ENCODE measurements around the gene TMEM31.

Gene TMEM31, protein sequence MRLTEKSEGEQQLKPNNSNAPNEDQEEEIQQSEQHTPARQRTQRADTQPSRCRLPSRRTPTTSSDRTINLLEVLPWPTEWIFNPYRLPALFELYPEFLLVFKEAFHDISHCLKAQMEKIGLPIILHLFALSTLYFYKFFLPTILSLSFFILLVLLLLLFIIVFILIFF

DNA sequence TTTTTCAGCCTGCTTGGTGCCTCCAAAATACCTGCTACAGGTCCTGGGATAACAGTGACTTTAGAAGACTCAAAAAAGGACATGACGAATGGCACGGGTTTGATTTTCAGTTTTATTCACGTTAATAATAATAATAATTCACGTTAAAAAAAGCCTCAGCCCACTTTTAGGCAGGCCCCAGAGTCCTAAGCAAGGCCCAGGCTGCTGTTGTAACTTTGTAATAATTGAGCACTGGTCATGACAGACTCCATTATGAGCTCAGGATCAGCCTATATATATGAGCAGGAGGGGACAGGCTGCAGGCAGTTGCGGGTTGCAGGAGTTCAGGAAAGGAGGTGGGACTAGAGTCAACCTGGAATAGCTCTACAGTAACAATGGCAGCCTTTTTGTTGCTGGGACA, at the start of gene TMEM31:
Gene TMEM31 (plus strand): TSS at position 301 of the 400 bp plus-strand sequence. CDS start 1,350 bp downstream, outside the sequence.
- no peak for DNase-seq (ENCODE audit: low read depth)

DNA sequence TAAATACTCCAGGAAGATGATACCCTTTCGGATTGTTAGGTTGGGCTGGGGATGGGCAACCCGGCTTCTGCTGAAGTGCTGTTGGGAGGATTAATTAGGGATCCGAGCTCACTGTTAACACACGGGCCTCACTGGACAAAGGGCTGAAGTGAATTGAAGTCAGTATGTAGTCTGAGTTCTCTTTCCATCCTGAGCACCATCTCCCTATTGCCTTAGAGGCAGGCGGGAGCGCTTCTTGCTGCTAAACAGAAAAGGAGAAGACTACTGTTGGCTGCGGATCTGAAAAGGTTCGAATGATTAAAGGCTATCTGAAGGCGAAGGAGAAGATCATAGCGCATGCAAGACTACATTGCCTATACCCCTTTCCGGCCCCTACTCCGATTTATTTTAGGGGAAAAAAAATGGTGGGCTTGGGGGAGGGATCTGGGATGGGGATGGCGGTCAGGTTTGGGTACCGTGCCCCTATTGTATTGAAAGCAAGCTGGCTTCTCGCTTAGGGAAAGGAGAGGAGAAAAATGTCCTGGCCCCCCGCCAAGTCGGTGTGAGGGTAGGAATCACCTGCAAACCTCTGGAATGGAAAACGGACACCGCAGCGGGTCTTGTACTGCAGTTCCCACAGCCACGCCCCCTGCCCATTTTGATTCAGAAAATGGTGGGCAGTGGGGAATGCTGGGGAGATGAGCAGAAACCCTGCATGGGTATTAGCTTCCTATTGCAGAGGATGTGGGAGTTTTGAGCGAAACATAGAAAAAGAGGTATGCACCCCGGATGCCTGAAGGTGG, 46.5 kb upstream of the TMEM31 start:
- DNase-seq (ENCODE audit: low read depth): no peak

DNA sequence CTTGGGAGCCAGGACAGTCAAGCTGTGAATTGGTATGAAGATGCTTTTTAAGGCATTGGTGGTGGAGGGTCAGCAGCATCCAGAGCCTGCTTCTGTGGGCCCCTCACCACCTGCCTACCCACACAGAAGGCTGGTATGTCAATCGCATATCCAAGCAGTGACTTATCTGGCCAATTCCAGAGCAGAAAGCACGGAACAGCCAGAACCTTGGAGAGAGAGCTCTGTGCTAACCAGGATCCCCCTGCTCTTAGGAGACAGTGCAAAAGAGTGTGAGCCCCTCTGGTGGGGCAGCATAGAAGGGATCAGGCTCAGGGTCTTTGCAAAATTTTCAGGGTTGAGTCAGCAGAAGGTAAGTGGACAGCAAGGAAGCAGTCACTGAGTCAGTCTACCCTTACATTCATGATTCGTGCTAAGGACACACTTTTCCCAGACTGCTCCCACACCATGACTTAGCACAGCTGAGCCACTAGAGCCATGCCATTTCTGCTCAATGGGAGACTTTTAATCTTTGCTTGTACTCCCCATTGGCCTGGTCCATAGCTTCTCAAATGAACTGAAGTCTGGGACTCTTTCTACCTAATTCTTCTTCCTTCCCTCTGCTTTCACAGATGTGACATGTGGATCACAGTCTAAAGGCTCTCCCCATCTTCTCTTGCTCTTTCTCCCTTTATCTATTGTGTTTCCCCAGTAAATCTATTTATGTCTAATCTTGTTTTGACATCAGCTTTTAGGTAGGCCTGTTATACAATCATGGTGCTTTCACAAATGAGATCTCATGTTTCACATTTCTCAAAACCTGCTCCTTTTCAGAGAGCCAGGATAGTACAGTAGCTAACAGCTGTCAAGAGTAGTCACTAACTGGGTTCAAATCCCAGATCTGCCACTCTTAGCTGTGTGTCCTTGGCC, 44.3 kb upstream of the TMEM31 start:
- no peak for DNase-seq (ENCODE audit: low read depth)

DNA sequence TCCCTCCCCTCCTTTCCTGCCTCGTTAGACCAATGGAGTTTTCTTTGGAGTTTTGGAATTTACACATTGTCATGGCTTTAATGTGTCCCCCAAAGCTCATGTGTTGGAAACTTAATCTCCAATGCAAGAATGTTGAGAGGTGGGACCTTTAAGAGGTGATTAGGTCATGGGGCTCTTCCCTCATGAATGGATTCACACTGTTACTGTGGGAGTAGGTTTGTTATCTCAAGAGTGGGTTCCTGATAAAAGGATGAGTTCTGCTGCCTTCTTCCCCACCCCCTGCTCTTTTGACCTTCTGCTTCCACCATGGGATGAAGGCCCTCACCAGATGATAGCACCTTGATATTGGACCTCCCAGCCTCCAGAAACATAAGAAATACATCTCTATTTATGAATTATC, 41.0 kb upstream of the TMEM31 start:
- DNase-seq (ENCODE audit: low read depth): no peak

DNA sequence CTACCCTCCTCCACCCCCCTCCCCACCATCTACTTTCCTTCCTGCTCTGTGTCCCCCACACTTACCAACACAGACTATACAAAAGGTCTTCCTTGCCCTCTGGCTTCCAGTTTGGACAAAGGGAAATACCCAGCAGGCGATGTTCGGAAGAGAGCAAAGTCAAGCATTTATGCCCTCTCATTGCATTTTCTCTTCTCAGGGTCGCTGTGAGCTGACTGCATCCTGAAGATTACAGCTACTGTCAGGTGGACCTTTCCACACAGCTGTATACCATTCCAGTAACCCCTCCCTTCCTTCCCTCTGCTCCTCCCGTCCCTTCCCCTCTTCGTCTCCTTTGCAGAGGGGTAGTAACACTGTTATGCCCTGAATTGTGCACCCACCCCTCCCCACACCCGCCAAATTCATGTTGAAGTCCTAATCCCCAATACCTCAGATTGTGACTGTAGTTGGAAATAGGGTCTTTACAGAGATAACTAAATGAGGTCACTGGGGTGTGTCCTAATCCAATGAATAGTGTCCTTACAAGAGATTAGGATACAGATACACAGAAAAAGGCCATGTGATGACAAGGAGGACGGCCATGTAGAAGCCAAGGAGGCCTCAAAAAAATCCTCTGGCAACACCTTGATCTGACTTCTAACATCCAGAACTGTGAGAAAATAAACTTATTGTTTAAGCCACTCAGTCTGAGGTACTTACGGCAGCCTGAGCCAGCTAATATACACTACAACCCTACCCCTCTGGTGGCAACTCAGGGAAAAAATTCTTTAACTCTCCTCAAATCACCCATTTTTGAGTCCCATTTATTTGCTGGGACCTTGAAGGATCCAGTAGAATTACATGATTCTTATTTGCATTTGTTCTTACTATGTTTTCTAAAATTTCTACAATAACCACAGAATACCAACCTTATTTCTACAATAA, 35.9 kb upstream of the TMEM31 start:
- DNase-seq (ENCODE audit: low read depth): no peak

DNA sequence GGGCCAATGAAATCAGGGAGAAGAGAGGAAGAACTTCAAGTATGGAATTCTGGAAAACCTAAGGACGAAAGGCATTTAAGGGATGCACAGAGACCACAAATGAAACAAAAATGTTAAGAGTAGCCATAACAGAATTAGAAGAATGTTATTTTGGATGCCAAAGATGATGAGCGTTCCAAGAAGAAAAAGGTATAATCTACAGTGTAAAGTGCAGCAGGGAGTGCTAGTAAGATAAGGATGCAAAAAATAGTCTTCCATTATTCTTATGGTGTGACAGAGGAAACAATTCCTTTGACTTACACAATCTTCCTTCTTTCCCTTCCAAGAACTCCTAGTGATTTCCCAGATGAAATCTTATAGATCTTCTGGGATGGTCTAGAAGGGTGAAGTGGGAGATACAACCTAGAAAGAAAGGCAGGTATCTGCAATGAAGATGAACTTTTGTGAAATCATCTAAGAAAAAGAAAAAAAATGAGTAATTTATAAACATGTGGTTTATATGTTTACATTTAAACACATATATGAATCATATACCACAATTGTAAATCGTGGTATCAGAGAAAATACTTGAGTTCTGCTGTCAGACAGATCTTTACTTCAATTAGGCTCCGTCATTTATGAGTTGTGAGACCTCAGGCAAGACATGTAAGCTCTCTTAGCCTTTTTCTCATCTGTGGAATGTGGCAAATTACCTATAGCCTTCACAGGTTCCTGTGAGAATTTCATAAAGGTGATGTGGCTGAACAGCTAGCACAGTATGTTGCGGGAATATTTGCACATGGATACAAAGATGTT, 32.3 kb upstream of the TMEM31 start:
- no peak for DNase-seq (ENCODE audit: low read depth)

DNA sequence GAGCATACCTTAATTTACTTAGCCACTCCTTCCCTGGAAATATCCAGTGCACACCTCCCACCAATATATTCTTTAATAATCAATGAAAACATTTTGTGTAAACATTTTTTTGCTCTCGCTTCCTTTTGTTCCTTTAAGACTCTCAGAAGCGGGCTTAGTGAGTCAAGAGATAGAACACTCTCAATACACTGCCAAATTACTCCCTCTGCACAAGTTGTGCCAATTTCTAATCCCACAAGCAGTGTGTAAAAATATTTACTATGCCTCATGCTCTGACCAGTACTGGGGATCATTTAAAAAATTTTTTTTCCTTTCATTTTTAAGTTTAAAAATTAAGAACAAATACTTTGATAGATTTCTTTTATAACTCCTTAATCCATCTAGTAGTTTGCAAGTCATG, 29.3 kb upstream of the TMEM31 start:
- DNase-seq (ENCODE audit: low read depth): peak; percentile 29

DNA sequence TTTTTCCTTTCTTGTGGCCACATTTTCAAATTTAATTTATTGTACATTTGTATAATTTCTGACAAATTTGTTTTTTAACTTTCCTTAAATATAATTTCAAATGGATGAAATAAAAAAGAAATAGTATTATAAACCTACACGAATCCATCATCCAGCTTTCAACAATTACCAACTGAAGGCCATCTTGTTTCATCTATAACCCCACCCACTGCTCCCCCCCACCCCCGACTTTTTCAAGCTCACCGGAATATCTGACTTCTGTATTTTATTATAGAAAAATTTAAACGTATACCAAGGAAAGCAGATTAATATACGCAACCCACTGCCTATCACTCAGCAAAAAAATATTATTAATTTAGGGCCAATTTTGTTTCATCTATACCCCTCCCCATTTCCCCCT, 25.3 kb upstream of the TMEM31 start:
- DNase-seq (ENCODE audit: low read depth): no peak

DNA sequence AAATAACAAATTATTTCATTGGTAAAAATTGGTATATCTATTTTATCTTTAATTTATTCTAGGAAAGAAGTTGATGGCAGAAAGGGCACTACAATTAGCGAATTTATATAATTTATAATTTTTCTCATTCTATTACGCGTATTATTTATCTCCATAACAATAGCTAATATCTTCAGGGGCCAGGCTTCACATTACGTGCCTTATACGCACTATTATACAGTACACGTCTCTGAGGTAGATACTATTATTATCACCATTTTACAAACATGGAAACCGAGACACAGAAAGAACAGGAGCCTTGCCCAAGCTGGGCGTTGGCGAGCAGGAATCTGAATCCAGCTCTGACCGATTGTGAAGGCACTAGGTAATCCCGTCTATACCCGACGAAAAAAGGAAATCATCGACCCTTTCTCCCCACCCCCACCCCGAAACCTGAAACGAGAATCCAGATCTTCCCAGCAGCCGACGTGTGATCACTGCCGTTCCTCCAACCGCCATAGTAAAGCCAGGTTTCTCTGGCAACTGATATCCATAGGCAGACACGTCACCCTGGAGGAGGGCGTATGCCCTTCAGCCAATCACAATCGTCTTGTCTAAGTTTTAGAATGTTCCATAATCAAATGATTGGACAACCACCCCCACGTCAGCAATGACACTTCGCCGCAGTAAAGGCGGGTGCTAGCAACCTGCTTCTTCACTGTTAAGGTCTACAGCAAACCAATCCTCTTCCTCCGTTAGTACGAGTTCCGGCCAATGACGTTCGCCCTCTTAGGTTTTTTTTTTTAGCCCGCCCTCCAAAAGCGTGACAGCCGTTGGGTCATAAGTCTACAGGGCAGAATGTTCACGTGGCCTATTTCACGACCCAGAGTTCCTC, 24.3 kb upstream of the TMEM31 start, which contains the start of gene MORF4L2:
Gene MORF4L2 (minus strand): TSS at position 501 of the 874 bp plus-strand sequence. CDS start 9,672 bp downstream, outside the sequence.
- DNase-seq (ENCODE audit: low read depth): peak; percentile 96

DNA sequence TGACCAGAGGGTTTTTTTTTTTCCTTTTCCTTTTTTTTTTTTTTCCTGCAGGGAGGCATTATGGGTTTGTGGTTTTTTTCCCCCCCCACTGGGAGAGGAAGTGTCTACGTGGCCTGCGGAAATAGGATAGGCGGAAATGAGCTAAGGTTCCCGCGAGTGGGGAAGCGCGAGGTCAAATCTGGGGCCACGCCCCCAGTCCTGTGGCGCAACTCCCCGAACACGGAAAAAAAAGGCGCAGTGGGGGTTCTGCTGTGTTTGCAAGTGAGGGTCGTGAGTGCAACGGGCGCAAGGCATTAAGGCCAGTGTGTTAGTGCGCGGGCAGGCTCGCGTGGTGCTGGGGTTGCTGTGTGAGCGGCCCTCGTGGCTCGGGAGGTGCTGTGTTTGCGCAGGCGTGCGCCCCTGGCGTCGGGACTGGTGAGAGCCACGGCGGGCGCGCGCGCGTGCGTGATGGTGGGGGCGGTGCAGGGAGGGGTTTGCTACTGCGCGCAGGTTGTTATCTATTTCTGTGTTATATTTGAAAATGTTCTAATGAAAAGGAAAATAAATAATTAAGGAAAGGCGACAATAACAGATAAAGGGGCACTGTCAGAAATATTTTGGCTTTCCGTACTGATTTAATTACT, 23.5 kb upstream of the TMEM31 start:
- DNase-seq (ENCODE audit: low read depth): peak; percentile 54

DNA sequence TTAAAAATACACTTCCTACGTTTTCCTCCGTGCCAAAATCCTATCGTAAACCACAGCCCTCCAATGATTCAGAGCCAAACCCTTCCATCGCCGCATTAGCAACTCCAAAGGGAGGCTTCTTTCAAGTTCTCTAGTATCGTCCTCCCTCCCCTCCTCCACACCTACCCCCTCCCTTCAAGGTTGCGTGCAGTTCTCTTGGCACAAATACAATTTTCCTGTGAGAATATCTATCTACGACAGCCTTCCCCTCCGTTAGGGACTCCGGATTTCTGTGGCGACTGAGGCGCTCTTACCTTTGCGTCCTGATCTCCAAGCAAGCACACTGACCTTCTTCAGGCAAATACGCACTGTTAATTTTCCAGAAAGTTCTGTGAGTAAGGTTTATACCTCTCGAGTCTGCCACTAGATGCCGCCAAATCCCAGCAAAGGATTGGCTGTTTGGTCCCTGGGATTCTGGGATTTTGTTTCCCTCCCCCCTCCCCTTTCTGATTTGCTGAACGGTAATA, 23.0 kb upstream of the TMEM31 start:
- DNase-seq (ENCODE audit: low read depth): peak; percentile 66

DNA sequence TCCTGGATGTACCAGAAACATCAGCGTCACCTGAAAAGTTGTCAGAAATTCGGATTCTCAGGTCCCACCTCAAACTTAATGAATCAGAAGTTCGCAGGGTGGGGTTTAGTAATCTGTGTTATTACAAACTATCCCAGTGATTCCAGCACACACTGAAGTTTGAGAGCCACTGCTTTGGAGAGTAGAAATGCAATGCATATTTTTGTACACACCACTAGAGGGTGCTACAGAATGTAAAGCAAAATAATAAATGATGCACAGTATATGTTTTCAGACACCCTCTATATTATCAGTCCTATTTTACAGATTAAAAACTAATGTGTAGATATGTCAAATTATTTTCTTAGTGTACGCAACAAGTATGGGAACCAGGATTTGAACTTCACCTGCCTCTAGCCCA, 21.8 kb upstream of the TMEM31 start:
- no peak for DNase-seq (ENCODE audit: low read depth)

DNA sequence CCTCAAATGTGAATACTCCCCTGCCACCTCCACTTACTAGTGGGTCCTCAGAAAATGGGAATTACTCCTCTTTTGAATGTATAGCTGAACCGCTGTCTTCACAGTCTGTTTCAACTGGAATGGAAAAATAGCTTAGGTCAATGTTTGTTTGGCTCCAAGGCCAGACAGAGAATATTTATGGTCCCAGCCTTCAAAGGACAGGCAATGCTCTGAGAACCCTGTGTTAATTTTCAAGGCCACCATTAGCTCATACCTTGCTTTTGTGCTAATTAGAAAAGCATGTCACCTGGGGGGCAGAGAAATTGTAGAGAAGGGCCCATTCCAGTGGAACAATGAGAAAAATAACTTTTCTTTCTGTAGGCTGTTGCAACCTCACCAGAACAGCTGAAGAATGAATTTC, 19.6 kb upstream of the TMEM31 start:
- no peak for DNase-seq (ENCODE audit: low read depth)

DNA sequence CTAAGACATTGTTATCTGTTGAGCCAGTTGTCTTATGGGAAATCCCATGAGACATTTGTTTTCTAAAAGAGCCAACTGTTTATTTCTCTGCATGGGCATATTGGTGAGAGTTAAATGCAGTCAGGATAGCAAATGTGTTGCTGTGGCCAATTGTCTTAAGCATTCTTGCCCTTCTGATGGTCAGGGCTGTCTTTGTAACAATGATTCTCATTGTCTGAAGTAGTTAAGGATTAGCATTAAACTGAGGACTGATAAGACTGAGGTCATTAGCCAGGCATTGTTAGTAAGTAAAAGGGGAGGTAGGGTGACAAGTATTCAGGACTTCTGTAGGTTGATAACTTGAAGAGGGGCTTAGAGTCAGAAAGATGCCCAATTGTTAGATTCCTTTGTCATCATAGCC, 13.0 kb upstream of the TMEM31 start:
- DNase-seq (ENCODE audit: low read depth): no peak

DNA sequence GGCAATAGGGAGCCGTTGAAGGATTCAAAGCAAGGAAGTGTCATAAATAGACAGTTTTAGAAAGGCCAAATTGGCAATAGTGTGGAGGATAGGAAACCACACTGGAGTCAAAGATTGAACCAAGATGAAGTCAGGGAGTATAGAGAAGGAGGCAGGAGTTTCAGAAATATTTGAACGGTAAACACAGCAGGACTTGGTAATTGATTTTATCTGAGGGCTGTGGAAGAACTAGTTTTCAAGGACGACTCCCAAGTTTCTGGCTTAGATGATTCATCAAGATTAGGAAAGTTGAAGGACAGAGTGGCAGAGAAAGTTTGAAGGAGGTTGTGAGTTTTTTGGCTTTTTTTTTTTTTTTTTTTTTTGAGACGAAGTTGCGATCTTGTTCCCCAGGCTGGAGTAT, 11.5 kb upstream of the TMEM31 start:
- no peak for DNase-seq (ENCODE audit: low read depth)

DNA sequence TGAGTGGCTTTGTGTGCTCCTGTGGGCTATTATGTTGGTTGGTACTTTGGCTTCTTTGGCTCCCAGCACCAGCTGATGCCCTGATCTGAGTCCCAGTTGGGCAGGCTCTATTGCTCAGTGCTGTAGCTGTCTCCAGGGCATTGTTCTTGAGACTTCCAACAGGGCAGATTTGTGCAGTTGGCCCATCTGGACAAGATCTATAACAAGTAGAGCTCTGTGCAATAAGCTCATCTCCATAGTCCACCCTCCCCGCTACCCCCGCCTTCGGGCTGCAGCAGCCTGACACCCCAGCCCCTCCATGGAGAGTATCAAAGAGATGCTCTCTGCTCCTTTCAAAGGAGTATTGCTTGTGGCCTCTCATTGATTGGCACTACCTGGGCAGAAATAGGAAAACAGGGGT, 5.8 kb upstream of the TMEM31 start:
- no peak for DNase-seq (ENCODE audit: low read depth)

DNA sequence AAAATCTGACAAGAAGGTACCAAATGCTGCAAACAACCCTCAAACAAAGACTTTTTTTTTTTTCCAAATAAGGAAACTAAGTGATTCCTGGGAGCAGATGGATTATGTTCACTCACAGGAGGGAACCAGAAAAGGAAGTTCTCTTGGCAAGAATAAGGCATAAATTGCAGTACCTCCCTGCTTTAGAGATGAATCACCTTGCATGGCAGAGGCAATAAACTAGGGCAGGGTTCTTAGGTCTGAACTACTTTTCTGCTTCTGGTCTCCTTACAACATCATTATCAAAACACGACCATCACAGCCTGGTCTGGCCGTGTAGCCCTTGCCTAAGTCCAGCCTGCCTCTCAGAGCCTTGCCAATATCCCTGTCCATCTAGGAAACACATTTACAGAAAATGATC, 6.3 kb downstream of the TMEM31 start:
- DNase-seq (ENCODE audit: low read depth): peak; percentile 28

DNA sequence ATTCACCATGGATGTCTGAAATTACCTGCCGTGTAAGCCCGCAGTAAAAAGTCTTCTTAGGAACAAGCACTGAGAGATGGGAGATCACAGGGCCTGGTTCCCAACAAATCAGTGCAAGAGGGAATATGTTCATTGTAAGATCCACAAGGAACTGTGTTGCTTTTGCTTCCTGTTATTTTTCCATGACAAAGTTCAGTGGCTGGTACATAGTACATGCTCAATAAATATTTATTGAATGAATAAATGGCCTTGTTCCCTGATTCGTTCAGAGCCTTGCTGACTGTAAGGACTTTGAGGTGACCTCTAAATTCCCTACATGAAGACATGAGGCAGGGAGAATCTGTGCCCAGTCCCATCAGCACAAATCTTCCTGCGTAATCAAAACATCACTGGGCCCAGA, 7.4 kb downstream of the TMEM31 start:
- no peak for DNase-seq (ENCODE audit: low read depth)

DNA sequence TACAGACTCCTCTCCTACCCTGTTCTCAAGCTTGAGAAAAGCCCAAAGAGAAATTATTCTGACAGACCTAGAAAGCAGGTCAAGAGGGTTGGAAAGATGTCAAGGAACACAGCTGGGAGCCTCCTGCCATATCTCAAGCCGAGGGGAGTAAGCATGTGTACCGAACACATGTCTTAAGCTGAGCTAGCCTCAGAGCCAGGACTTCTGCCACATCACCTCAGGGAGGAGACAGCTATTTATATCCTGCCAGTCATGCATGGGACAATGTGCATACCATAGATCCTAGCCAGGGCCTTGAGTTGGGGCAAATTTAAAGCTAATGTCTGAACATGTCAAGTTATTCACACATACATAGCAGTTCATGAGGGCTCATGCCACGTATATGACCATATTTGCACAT, 11.8 kb downstream of the TMEM31 start:
- DNase-seq (ENCODE audit: low read depth): no peak

All from stromal cell of bone marrow (primary cell).